Mesothelial cell of epicardium (in vitro differentiated cells): ENCODE measurements around the gene NBPF6. TPM values are rescaled to one million over a fixed set of nuclear protein-coding genes. Genes with fewer than 3 reads are reported as not detected.
"Not testable (repeated sequence)": the region's sequence is repeated elsewhere in the genome, so short reads cannot be mapped to it uniquely, and the experiment has no call there.

ENCODE experiments used
- DNase-seq, 2 experiments: peaks; one replicate each; pipeline ENCODE4 v3.0.0; 2021; ENCODE audit warnings: low spot score in 2 of 2; ENCODE audit not compliant: unreplicated experiment in 2 of 2
- H3K27ac Mint-ChIP-seq: 2 replicates; pipeline ENCODE4 v1.8.0; 2021; ENCODE audit warnings: mixed read lengths
- H3K27me3 Mint-ChIP-seq: 2 replicates; pipeline ENCODE4 v1.8.0; 2021; ENCODE audit warnings: low read depth, mixed read lengths
- H3K36me3 Mint-ChIP-seq: 2 replicates; pipeline ENCODE4 v1.8.0; 2021; ENCODE audit warnings: mixed read lengths
- H3K4me1 Mint-ChIP-seq: 2 replicates; pipeline ENCODE4 v1.8.0; 2021; ENCODE audit warnings: mixed read lengths
- H3K4me3 Mint-ChIP-seq: 2 replicates; pipeline ENCODE4 v1.8.0; 2021; ENCODE audit warnings: mild to moderate bottlenecking, moderate library complexity, mixed read lengths
- H3K9me3 Mint-ChIP-seq: 2 replicates; pipeline ENCODE4 v1.8.0; 2021; ENCODE audit warnings: mixed read lengths
- CTCF ChIP-seq: fragments of 200-600 bp; sonication (generic); IDR thresholded peaks from one replicate; pipeline ENCODE4 v1.5.0; 2021; ENCODE audit warnings: antibody characterized with exemption; ENCODE audit not compliant: unreplicated experiment
- total RNA-seq: library from RNA; stranded (reverse); gene quantifications from 3 replicates; pipeline ENCODE4 v1.2.1, GENCODE V29; 2021

Gene NBPF6
- total RNA-seq, 1 donor from 2014 or later = not detected

DNA sequence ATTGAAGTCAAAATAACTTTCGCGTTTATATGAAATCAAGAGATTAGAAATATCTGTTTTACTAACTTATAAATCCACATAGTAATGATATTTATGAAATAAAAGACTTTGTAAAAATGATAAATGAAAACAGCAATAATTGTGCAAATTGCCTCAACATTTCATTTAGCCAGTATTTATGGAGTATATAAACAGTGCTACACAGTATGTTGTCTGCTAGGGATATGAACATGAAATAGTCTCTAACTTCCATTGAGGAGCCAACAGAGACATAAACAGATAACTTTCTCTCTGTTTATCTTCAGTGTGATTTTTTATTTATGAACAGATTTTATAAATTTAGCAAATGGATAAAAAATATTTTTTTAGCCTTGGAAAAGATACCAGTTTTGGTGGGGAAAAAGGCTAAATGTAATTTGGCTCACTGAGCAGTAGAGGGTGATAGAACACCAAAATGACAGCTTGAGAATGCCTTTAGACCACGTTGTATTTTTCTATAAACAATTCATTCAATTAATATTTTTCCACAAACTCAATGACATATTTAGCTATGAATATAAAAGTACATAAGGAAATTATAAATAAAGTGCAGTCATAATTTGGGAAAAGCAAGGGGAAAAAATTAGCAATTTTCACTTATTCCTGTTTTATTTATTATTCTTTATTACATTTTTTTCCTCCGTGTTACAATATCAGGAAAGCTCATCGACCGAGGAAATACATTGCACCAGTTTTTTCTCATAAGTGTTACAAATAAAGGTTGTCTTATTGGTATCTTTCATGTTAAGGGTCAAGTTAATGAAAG lies 62.3 kb downstream of the NBPF6 start:
- DNase-seq = no peak
- Mint-ChIP-seq H3K36me3 (no peaks in the 10 kb centered on the region), H3K9me3 (no peaks in the 10 kb centered on the region), H3K27ac (no peak overlapping the region), H3K27me3 (peaks cover 6% of the 10 kb centered on the region), H3K4me1 (peaks cover 2% of the 10 kb centered on the region), H3K4me3 (no peak overlapping the region)
- TF ChIP-seq CTCF = peak; percentile 71

DNA sequence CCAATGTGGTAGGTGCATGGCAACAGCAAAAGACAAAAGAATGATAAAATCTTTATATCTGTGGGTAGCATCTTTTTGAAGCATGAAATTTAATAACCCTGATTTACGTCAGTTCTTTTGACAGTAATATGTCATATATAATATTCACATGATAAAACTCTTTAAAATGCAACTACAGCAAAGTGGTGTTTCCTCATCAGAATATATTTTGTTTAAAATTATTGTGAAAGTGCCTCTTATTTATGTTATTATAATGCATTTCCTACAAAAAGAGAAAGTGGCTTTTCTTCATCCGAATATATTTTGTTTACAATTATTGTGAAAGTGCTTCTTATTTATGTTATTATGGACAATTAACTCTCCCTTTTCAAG lies 62.9 kb downstream of the NBPF6 start:
- Mint-ChIP-seq H3K4me1 (peaks cover 2% of the 10 kb centered on the region), H3K4me3 (no peak overlapping the region), H3K27ac (no peak overlapping the region), H3K9me3 (no peaks in the 10 kb centered on the region), H3K36me3 (no peaks in the 10 kb centered on the region), H3K27me3 (peaks cover 6% of the 10 kb centered on the region)
- no peak for DNase-seq
- TF ChIP-seq CTCF = no peak

GRCh38 chr1:108513914-108514313 lies 63.8 kb downstream of the NBPF6 start:
- H3K27me3 Mint-ChIP-seq, H3K4me1 Mint-ChIP-seq, DNase-seq, H3K36me3 Mint-ChIP-seq, H3K27ac Mint-ChIP-seq, H3K4me3 Mint-ChIP-seq, H3K9me3 Mint-ChIP-seq: not testable (repeated sequence)

GRCh38 chr1:108517301-108517897 lies 67.3 kb downstream of the NBPF6 start:
- H3K4me3 Mint-ChIP-seq, DNase-seq, H3K4me1 Mint-ChIP-seq, H3K27ac Mint-ChIP-seq, H3K36me3 Mint-ChIP-seq, H3K9me3 Mint-ChIP-seq: not testable (repeated sequence)
- H3K27me3 Mint-ChIP-seq = peaks cover 10% of the 10 kb centered on the region

Other genes starting within 250 kb of the NBPF6 start
- 31.7 to 34.3 TPM (median 31.8 TPM) in 3 replicates for gene SLC25A24, start 250.0 kb upstream of the NBPF6 start, total RNA-seq
- gene NBPF4, start 206.3 kb upstream of the NBPF6 start, total RNA-seq = not detected in 3 replicates
- 12.4 to 13.9 TPM (median 12.6 TPM) in 3 replicates for gene EEIG2, start 109.8 kb downstream of the NBPF6 start, total RNA-seq
- 6.7 to 8.5 TPM (median 6.7 TPM) in 3 replicates for gene HENMT1, start 210.8 kb downstream of the NBPF6 start, total RNA-seq
- gene PRPF38B, start 242.0 kb downstream of the NBPF6 start, total RNA-seq = 59.0 to 62.4 TPM (median 59.6 TPM) in 3 replicates